Measurements from ENCODE around the gene RBP5. TPM values are rescaled to one million over a fixed set of nuclear protein-coding genes. Genes with fewer than 3 reads are reported as not detected.

RBP5 gene
- total and polyA plus RNA-seq, 10 of the 15 experiments (the other 5 are each of a cell fraction or from before 2014, with no cell fraction given), result 0.11 to 1.1 (median 0.31) TPM; not detected in 4

DNA sequence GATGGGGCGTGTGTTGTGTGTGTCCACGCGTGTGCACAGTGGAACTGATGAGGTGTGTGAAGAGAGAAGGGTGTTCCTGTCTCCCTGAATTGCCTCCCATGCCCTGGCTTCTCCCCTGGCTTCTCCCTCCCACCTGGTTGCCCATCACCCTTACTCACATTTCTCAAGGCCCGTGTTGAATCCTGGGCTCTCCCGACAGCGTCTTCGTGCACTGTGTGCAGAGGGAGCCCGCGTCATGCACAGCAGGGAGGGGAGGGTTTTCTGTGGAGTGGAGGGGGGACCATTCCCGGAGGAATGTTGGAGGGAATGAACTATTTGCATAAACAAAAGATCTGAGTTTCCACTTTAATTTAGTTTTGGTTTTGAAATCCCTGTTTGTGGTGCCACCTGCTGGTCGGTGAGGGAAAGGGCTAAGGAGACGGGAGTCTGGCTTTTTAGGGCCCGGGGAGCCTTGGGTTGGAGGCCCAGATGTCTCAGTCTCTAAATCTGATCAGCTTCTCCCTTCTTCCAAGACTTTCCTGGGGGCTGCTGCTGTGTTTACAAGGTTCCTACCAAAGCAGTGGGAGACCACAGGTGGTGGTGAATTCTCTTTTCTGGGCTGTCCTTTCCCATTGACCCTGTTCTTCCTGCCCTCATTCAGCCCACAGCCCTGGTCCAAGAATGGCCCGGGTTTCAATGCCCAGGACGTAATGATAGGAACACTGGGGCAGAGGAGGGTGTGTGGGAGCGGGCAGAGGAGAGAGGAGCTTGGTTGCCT is 36.3 kb downstream of the RBP5 start, which contains the start of gene C1R (continued):
- TF ChIP-seq, protein P1, sequence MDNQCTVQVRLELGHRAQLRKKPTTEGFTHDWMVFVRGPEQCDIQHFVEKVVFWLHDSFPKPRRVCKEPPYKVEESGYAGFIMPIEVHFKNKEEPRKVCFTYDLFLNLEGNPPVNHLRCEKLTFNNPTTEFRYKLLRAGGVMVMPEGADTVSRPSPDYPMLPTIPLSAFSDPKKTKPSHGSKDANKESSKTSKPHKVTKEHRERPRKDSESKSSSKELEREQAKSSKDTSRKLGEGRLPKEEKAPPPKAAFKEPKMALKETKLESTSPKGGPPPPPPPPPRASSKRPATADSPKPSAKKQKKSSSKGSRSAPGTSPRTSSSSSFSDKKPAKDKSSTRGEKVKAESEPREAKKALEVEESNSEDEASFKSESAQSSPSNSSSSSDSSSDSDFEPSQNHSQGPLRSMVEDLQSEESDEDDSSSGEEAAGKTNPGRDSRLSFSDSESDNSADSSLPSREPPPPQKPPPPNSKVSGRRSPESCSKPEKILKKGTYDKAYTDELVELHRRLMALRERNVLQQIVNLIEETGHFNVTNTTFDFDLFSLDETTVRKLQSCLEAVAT (IDR thresholded peaks at IDR 0.05), result 0 out of 2 replicates have a peak, but pooled peaks have one; percentile 23
- TF ChIP-seq HDAC6 (IDR thresholded peaks at IDR 0.05; ENCODE audit: unreplicated experiment), result no peak
- 0 out of 2 replicates have a peak, but pooled peaks have one; percentile 44 for TF ChIP-seq EED (IDR thresholded peaks at IDR 0.05; ENCODE audit: low read depth)
- no peak for TF ChIP-seq ZNF207 (IDR thresholded peaks at IDR 0.05; ENCODE audit: borderline replicate concordance)
- no peak for TF ChIP-seq LARP7 (IDR thresholded peaks at IDR 0.05)
- TF ChIP-seq, protein P2, sequence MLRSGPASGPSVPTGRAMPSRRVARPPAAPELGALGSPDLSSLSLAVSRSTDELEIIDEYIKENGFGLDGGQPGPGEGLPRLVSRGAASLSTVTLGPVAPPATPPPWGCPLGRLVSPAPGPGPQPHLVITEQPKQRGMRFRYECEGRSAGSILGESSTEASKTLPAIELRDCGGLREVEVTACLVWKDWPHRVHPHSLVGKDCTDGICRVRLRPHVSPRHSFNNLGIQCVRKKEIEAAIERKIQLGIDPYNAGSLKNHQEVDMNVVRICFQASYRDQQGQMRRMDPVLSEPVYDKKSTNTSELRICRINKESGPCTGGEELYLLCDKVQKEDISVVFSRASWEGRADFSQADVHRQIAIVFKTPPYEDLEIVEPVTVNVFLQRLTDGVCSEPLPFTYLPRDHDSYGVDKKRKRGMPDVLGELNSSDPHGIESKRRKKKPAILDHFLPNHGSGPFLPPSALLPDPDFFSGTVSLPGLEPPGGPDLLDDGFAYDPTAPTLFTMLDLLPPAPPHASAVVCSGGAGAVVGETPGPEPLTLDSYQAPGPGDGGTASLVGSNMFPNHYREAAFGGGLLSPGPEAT (IDR thresholded peaks at IDR 0.05; ENCODE audit: low read depth), result peak; percentile 65
- TF ChIP-seq SMC3 (IDR thresholded peaks at IDR 0.05; ENCODE audit: borderline replicate concordance, low read length), result peak; percentile 76; the same call in 1 of the 2 replicates
- no peak for TF ChIP-seq GATAD2B (conservative IDR thresholded peaks at IDR 0.05; ENCODE audit: low read depth)
- TF ChIP-seq POU2F2 (IDR thresholded peaks at IDR 0.05; ENCODE audit: borderline replicate concordance, low read depth, low read length), result peak; percentile 82
- TF ChIP-seq WRNIP1 (IDR thresholded peaks at IDR 0.05; ENCODE audit: borderline replicate concordance, low read depth, low read length), result no peak
- TF ChIP-seq KLF5 (IDR thresholded peaks at IDR 0.05; ENCODE audit: partially characterized antibody), result no peak
- peak; percentile 92 for TF ChIP-seq IKZF1 (conservative IDR thresholded peaks at IDR 0.05)
- TF ChIP-seq YY1 (IDR thresholded peaks at IDR 0.05; ENCODE audit: low read depth, low read length), result 0 out of 2 replicates have a peak, but pooled peaks have one; percentile 44
- TF ChIP-seq SUPT20H (IDR thresholded peaks at IDR 0.05; ENCODE audit: borderline replicate concordance, control insufficient read depth, low read depth, low read length), result no peak
- peak; percentile 76 for TF ChIP-seq RAD21 (IDR thresholded peaks at IDR 0.05; ENCODE audit: insufficient read depth, low read depth, low read length)
- 0 out of 2 replicates have a peak, but pooled peaks have one; percentile 4 for TF ChIP-seq CREM (IDR thresholded peaks at IDR 0.05; ENCODE audit: low read depth)
- TF ChIP-seq, protein P3, sequence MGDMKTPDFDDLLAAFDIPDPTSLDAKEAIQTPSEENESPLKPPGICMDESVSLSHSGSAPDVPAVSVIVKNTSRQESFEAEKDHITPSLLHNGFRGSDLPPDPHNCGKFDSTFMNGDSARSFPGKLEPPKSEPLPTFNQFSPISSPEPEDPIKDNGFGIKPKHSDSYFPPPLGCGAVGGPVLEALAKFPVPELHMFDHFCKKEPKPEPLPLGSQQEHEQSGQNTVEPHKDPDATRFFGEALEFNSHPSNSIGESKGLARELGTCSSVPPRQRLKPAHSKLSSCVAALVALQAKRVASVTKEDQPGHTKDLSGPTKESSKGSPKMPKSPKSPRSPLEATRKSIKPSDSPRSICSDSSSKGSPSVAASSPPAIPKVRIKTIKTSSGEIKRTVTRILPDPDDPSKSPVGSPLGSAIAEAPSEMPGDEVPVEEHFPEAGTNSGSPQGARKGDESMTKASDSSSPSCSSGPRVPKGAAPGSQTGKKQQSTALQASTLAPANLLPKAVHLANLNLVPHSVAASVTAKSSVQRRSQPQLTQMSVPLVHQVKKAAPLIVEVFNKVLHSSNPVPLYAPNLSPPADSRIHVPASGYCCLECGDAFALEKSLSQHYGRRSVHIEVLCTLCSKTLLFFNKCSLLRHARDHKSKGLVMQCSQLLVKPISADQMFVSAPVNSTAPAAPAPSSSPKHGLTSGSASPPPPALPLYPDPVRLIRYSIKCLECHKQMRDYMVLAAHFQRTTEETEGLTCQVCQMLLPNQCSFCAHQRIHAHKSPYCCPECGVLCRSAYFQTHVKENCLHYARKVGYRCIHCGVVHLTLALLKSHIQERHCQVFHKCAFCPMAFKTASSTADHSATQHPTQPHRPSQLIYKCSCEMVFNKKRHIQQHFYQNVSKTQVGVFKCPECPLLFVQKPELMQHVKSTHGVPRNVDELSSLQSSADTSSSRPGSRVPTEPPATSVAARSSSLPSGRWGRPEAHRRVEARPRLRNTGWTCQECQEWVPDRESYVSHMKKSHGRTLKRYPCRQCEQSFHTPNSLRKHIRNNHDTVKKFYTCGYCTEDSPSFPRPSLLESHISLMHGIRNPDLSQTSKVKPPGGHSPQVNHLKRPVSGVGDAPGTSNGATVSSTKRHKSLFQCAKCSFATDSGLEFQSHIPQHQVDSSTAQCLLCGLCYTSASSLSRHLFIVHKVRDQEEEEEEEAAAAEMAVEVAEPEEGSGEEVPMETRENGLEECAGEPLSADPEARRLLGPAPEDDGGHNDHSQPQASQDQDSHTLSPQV (IDR thresholded peaks at IDR 0.05), result no peak
- TF ChIP-seq, protein P4, sequence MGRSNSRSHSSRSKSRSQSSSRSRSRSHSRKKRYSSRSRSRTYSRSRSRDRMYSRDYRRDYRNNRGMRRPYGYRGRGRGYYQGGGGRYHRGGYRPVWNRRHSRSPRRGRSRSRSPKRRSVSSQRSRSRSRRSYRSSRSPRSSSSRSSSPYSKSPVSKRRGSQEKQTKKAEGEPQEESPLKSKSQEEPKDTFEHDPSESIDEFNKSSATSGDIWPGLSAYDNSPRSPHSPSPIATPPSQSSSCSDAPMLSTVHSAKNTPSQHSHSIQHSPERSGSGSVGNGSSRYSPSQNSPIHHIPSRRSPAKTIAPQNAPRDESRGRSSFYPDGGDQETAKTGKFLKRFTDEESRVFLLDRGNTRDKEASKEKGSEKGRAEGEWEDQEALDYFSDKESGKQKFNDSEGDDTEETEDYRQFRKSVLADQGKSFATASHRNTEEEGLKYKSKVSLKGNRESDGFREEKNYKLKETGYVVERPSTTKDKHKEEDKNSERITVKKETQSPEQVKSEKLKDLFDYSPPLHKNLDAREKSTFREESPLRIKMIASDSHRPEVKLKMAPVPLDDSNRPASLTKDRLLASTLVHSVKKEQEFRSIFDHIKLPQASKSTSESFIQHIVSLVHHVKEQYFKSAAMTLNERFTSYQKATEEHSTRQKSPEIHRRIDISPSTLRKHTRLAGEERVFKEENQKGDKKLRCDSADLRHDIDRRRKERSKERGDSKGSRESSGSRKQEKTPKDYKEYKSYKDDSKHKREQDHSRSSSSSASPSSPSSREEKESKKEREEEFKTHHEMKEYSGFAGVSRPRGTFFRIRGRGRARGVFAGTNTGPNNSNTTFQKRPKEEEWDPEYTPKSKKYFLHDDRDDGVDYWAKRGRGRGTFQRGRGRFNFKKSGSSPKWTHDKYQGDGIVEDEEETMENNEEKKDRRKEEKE (IDR thresholded peaks at IDR 0.05), result no peak
